Stimulated activated CD8-positive, alpha-beta memory T cell treated with anti-CD3 and anti-CD28 coated beads, Interleukin-12 subunit alpha, Interleukin-12 subunit beta, amount 100 ng/mL, for 4 hours (primary cell): Measurements from ENCODE around the gene PROCA1.

Source experiments
- DNase-seq: peaks from one replicate; pipeline ENCODE4 v3.0.0-alpha.2; 2020; ENCODE audit warnings: low read depth

Gene PROCA1

DNA sequence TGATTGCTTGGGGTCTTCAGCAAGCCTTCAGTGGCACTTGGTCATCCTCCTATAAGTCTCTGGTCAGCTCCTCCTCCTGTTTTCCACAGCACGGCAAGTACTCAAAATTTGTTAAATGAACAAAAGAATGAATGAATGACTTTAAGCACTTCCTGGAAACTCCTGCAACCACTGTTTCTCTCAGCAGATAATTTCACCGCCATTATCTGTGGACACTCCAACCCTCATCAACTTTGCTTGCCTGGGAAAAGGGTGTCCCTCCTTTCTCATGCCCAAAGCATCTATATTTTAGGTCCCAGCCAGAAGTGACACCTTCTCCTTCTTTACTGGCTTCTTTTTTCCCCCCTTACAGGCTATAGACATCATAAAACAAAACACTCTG, 4.4 kb downstream of the PROCA1 start:
- no peak for DNase-seq

DNA sequence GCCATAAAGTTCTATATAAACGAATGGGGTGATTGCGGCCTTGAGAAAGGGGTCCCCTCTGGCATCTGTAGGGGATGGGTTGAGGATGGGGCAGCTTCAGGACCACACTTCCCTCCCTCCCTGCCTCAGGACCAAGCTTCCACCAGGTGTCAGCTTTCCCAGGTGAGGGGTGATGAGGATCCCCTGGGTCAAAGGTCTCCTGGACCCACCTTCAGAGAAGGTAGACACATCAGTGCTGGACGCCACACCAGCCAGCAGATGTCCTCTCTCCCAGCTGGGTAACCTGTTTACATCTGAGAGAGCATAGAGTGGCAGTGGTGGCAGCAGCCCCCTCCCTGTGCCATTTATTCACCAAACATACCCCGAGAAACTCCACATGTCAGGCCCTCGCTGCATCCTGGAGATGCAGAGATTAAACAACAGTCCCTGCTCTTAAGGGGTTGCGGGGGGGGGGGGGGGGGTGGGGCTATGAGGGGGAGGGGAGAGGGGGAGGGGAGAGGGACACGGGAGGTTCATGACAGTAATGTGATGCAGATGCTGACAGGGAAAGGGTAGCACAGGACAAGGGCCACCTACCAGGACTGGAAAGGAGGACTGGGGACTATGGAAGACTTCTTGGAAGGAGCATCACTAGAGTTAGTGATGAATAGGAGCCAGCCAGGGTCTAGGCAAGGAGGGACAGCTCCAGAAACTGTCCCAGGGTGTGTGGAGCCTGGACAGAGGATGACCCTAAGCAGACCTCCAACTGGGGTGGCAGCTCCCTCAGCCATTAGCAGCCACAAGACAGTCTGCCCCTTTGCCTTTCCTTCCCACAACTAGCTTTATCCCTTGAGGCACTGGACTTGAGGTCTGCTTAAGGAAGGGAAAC, 5.0 kb downstream of the PROCA1 start:
- DNase-seq = no peak

DNA sequence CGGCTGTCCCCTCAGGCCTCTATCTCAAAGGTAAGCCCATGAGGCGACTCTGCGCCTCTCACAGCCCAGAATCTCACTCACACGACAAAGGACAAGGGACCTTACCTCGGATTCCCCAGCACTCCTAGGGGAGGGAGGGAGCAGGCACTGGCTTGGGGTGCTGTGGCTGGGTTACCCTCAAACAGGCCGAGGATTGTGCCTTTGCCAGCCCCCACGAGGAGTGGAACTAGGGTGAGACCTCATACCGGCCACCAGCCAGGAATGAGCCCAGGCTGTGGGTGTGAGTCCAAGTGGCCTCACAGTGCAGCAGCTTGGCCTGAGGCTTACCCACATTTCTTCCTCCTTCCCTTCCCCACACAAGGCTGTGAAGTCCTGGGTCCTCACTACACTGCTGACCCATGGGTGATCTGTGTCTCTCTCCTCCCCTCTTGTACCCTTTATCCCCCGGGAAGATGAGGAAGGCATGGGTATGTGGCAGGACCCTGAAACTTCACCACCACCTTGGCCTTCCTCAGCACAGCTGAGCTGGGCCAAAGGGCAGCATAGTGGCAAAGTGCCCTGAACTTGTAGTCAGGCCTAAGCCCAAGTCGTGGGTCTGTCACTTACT, 5.9 kb downstream of the PROCA1 start:
- no peak for DNase-seq

DNA sequence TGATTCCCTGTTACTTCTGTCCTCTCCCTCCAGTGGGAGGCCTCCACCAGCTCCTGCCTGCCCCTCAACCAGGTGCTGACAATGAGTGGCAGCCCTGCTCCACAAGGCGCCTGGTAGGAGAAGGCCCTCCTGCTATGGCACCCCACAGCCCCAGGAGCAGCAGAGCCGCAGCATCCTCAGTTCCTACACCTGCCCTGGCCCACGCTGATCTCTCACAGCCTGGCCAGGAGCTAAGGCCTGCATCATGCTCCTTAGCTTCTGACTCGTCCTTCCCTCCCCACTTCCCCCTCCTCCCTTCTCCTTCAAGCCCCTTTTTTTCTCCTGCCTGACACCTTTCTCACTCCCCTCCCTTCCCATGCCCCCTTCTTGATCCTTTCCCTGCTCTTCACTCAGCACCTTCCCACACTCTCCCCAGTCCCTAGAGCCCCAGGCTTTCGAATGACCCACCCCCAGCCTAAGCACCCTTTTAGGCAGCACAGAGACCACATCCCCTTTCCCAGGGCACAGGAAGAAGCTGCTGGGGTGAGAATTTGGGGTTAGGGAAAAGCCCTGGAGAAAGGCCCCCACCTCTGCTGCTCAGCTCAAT, 6.5 kb downstream of the PROCA1 start:
- DNase-seq = no peak

DNA sequence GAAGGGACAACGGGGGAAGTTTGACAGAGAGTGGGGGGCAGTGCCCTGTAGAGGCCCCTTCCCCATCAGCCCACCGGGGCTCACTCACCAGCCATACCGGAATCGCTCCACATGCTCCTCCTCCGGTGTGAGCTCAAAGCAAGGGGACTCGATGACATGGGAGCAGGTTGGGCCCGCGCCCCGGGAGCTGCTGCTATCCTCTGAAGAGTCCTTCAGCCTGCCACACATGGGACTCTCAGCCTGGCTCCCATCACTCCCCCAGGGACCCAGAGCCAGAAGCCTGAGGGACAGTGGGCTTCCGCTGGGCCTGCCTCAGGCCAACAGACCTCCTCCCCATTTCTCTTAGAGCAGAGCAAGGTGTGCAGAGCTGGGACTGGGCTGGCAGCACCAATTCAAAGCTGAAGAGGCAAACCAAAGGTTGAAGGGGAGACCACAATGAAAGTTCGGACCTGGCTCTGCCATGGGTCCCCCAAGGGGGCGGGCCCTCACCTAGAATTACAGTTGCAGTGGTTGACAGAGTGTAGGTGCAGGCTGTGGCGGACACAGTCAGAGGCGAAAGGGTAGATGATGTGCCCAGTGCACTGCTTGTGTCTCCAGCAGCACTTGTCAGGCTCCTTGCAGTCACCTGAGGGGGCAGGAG, 7.3 kb downstream of the PROCA1 start:
- DNase-seq = no peak

DNA sequence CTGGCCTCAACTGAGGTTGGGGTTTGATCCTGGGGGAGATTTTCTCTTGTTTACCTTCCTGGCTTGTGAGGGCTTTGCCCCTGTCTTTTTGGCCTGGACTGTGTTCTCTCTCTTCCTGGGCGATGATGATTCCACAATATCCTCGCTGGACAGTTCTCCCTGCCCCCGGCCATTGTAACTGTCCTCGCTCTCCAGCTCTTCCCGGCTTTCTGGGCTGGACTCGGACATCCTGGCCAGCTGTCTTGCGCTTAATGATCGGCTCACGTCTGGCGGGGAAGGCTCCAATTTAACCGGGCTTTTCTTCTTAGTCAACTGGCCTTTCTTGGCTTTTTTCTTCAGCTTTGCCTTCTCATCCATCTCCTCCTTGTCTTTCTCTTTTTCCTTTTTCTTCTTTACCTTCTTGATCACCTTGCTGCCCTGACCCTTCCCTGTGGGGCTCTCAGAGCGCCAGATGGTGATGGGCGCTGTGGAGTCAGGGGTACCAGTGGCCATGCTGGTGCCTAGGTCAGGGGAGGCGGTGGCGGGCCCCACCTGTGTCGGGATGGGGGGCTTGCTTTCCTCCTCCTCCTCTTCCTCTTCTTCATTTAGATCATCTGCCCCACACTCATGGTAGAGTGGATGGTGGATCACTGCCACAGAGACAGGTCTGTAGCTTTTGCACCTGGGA, 8.0 kb downstream of the PROCA1 start:
- no peak for DNase-seq

DNA sequence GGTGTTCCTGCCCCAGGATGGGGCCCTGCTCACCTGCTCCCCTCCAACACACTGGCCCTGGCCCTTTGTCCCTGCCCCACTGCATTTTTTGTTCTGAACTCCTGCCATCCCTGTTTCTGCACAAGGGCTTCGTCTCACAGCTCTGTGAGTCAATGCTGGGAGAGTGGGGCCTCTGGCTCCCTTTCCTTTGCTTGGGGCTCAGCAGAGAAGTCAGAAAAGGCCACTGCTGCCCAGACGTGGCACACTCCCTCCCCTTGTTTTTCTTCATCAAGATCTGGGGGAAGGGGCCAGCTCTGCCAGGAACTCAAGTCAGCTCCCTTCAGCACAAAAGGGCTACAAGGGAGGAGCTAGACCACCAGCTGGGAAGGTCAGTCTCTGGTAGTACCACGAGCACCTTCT, 8.9 kb downstream of the PROCA1 start:
- DNase-seq = no peak

DNA sequence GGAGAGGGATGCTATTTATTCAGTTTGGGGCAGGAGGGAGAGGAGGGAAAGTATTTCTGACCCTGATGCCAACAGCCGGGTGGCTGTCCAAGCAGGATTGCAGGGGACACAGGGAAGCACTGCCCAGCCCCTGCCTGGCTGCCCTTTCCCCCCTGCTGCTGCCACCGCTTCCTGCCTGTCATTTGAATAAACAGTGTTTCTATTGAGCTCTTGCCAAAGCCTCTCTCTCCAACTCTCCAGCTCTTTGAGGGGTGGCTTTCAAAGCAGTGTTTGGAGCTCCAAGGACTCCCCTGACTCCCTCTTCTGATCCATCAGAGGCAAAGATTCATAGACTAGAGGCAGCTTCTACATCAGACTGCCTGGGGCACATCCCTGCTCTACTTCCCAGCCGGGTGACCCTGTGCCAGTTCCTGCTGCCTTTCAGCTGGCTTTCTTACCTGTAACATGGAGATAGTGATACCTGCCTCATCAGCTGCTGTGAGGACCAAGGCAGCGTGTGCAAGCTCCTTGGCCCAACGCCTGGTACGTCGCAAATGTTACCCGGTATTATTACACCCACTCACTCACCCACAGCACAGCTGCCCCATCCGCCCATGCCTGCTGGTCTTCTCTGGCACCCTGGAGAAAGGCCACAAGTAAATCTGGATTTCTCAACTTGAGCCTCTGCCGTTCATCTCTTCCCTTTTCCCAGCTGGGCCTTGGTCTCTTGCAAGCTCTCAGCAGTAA, 9.5 kb downstream of the PROCA1 start:
- no peak for DNase-seq

DNA sequence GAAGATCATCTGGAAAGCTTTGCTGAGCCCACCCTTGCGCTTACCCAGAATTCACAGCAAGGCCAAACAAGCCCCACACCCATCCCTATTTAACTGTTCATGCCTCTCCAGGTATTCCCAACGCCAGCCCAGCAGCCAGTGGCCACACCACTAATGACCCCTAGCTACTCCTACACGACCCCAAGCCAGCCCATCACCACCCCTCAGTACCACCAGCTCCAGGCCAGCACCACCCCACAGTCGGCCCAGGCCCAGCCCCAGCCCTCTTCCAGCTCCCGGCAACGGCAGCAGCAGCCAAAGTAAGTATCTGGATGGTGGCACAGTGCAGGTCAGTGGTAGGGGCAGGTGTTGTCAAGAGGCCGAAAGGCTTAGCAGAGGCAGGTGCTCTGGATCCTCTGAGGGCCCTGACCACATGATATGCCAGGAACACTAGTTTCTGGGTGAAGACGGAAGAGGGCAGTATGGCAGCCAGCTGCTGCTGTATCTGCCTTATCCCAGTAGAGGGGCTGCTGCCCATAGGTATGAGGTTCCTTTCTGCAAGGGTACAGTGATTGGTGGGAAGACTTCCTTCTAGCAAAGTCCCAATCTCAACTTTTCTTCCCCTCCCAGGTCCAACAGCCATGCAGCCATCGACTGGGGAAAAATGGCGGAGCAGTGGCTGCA, 10.7 kb downstream of the PROCA1 start:
- DNase-seq = no peak

DNA sequence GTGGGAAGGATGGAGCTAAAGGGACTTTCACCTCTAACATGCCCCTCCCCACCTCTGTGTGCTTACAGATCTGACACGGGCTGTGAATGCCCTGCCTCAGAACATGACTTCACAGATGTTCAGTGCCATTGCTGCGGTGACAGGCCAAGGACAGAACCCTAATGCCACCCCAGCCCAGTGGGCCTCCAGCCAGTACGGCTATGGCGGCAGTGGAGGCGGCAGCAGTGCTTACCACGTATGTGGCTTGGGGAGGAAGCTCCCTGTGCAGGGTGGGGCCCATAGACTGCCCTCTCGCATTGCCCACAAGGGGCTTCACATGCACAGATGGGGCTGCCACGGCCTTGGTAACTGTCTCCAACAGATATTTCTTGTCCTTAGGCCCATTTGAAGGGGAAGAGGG, 11.4 kb downstream of the PROCA1 start:
- no peak for DNase-seq

DNA sequence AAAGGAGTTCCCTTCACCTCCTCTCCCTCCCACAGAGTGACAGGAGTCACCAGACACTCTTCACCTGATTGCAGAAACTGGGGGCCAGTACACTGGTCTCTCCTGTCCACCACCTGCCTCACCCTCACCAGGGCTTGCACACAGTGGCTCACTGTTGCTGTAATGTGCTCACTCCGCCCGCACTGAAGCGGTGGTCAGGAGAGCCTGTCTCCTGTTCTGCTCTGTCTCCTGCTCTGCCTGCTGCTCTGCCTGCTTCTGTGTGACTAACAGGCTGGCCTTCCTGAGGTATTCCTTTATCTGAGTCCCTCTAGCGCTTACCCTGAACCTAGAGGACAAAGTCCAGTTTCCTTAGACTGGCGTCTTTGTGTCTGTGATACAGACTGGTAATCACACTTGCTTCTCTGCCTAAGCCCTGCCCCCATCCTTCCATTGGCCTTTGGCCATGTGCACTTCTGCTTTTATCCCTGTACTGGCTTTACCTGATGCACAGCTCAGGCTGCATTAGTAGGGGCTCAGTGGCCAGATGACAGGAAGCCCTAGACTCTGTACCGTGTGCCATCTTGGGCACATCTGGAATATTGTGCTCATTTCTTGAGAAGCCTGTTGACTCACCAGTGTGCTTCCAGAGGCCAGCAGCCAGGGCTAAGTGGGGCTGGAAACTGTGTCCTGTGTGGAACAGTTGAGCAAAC, 13.3 kb downstream of the PROCA1 start:
- DNase-seq = no peak

DNA sequence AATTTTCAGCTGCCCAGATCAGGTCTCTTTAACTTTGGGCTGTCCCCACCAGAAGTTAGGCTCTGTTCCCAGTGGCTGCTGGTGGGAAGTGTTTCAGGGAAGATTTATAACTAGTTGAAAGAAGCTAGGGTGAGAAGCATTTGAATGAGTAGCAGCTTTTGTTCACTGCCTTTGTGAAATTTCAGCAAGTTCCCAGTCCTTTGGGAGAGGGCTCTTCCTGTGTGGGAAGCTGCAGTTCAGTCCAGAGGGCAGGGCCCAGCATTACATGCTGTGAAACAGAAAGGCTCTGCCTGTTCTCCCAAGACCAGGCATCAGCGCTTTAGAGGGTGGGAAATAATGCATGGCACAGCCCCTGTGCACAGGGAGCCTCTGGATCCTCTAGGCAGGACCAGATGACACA, 17.8 kb downstream of the PROCA1 start:
- DNase-seq = no peak

DNA sequence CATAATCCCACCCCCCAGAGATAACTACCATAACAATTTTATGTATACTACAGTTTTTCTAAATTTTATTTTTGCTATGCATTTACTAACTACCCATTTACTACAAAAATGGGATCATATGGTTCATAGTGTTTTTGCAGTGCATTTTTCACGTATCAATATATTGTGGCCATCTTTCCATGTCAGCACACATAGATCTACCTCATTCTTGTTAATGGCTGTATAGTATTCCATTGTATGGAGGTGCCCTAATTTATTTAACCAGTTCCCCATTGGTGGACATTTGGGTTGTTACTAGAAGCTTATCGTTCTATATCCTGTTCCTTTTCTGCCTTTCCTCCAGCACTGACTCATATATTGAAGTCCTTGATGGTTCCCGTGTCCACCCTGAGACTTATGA, 22.7 kb downstream of the PROCA1 start:
- DNase-seq = no peak

DNA sequence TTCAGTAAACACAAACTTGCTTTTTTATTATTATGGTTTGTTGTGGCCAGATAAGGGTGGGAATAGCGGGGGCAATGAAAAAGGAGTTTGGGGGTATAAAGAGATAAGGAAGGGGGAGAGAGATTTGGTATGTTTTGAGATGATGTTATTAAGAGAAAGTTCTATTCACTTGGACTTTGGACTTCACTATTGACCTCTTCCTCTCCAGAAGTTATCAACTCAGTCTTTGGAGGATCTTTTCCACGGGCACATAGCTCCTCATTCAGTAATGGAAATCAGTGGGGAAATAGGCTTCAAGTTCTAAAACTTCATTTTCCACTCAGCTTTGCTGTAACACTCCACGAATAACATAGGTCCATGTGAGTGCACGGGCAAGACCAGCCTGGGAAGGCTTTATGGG, 23.2 kb downstream of the PROCA1 start:
- DNase-seq = no peak

DNA sequence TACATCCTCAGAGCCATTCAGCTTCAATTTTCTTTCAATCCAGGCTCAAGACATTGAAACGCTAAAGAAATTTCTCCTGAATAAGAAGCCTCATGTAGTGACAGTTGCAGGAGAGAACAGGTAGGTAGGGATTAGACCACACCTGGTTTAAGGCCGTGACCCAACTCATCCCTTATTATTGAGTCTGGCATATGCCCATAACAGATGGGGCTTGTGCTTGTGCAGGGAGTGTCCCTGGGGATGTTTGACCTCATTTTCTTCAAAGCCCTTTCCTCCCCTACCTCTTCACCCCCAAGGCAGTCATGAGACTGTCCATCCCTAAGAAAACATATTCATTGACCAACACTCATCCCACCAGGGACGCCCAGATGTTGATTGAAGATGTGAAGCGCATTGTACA, 25.4 kb downstream of the PROCA1 start:
- DNase-seq = no peak

DNA sequence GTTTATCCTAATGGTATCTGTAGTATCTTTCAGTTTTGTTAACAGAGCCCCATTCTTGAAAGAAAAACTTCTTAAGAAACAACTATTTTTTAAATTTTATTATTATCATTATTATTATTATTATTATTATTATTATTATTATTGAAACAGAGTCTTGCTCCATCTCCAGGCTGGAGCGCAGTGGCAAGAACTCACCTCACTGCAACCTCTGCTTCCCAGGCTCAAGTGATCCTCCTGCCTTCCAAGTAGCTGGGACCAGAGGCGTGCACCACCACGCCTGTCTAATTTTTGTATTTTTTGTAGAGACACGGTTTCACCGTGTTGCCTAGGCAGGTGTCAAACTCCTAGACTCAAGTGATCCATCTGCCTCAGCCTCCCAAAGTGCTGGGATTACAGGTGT, 26.3 kb downstream of the PROCA1 start:
- no peak for DNase-seq

DNA sequence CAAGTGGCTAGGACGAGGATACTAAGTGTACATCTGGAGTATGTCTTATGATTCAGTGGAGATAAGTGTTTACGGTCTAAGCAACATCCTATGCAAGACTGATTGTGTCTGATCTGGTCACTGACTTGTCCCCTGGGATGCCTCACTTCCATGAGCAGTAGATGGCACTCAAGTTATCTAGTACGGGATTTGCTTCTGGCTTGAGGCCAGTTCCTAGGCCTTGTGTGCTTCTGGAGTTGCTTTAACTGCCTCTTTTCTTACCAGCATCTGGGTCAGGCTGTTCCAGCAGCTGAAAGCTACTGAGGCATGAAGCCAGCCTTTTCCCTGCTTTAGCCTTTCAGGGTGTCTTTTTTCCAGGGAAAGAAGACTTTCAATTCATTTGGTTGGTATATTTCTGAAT, 26.7 kb downstream of the PROCA1 start:
- DNase-seq = no peak

DNA sequence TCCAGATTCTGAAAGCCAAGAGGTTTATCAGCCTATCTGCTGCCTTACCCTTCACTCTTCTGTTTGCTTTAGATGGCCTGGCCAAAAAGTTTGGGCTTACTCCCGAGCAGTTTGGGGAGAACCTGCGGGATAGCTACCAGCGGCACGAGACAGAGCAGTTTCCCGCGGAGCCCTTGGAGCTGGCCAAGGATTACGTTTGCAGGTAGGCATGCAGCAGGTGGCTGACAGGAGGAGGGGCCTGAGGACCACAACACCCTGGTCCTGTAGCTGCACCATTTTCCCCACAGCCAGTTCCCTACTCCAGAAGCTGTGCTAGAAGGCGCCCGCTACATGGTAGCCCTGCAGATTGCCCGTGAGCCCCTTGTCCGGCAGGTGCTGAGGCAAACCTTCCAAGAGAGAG, 29.0 kb downstream of the PROCA1 start:
- no peak for DNase-seq

DNA sequence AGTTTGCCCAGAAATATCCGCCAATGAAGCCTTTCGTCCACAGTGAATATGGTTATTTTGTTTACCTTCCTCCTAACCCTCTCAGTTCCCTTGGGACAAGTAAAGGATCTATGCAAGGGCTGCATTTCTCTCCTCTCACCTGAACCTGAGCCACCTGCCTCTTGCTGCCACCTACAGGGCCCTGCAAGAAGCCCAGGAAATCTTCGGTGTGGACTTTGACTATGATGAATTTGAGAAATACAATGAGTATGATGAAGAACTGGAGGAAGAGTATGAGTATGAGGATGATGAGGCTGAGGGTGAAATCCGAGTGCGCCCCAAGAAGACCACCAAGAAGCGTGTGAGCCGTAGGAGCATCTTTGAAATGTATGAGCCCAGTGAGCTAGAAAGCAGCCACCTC, 35.7 kb downstream of the PROCA1 start:
- no peak for DNase-seq

DNA sequence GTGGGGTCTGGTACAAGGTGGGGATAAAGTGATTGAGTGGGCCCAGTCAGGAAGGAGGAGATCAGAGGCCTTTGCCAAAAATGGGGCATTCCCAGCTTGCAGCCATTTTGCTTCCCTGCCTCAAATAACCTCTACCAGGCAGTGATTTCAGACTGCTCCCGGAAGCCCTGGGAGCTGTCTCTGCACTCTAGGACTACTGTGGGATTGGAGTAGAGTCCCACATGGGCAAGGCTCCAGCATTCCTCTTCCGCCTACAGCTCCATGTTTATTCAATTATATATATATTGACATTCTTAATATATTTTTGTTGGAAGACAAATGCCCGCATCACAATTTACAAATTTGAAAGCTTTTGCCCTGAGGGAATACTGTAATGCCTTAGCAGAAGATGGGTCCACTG, 36.2 kb downstream of the PROCA1 start:
- DNase-seq = no peak

DNA sequence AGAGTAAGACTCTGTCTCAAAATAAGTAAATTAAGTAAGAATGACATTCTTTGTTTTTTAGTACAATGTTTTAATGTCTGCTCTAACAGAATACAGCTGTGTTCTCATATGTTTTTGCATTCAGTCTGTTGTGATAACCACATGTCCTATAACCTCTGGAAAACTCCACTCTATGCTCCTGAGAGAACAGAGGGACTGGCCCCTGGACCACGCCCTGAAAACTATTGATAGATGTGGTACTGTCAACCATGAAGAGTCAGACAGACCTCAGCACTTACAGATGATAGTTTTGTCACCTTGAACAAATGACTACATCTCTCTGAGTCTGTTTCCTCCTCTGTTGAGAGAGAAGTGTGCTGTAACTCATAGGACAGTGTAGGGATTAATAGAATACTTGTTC, 41.8 kb downstream of the PROCA1 start:
- DNase-seq = no peak
